Esophagus (tissue), 2 donors: Measurements from ENCODE around the gene NFKBIE. TPM values are rescaled to one million over a fixed set of nuclear protein-coding genes. Genes with fewer than 3 reads are reported as not detected.

ENCODE experiments used
- H3K27ac ChIP-seq, 2 donors: one replicate each; pipeline ENCODE4 v1.5.1; 2013; ENCODE audit warnings: low read depth in 2 of 2, mild to moderate bottlenecking in 2 of 2, inconsistent platforms in 1 of 2, low read length in 1 of 2, moderate library complexity in 1 of 2
- H3K27me3 ChIP-seq, 2 donors: one replicate each; pipeline ENCODE4 v1.6.1; 2013; ENCODE audit warnings: low read length in 2 of 2, control low read depth in 1 of 2, mild to moderate bottlenecking in 1 of 2; ENCODE audit not compliant: insufficient read depth in 2 of 2, control insufficient read depth in 1 of 2
- H3K36me3 ChIP-seq, 2 donors: one replicate each; pipeline ENCODE4 v1.6.1; 2013; ENCODE audit warnings: low read length in 1 of 2; ENCODE audit not compliant: control insufficient read depth in 2 of 2, insufficient read depth in 2 of 2
- H3K4me1 ChIP-seq, 2 donors: one replicate each; pipeline ENCODE4 v1.6.1; 2013; ENCODE audit warnings: low read length in 1 of 2; ENCODE audit not compliant: control insufficient read depth in 2 of 2, insufficient read depth in 2 of 2
- H3K4me3 ChIP-seq, 2 donors: one replicate each; pipeline ENCODE4 v1.5.1; 2013; ENCODE audit warnings: low read length in 2 of 2, mild to moderate bottlenecking in 2 of 2, low read depth in 1 of 2, moderate library complexity in 1 of 2
- H3K9me3 ChIP-seq, 2 donors: one replicate each; pipeline ENCODE4 v1.6.1; 2013; ENCODE audit warnings: mild to moderate bottlenecking in 2 of 2, low read depth in 1 of 2, low read length in 1 of 2, moderate library complexity in 1 of 2; ENCODE audit not compliant: control insufficient read depth in 2 of 2, insufficient read depth in 1 of 2
- WGBS, 2 donors: extraction: QIAGEN DNeasy Blood & Tissue Kit; methylation state at CpG; one replicate each; pipeline ENCODE4 v1.1.7; 2013; 5-methylcytosine and 5-hydroxymethylcytosine counted together
- polyA plus RNA-seq, 2 donors: library from polyadenylated mRNA; stranded (reverse); fragments of 200-250 nt; gene quantifications; one replicate each; pipeline ENCODE4 v1.2.3, GENCODE V29; 2013
- donor health status: healthy with polysubstance abuse.
- donor health status: Bipolar disorder and iron deficiency.

The NFKBIE gene
- polyA plus RNA-seq, 2 donors = 3.8 to 8.1 TPM

DNA sequence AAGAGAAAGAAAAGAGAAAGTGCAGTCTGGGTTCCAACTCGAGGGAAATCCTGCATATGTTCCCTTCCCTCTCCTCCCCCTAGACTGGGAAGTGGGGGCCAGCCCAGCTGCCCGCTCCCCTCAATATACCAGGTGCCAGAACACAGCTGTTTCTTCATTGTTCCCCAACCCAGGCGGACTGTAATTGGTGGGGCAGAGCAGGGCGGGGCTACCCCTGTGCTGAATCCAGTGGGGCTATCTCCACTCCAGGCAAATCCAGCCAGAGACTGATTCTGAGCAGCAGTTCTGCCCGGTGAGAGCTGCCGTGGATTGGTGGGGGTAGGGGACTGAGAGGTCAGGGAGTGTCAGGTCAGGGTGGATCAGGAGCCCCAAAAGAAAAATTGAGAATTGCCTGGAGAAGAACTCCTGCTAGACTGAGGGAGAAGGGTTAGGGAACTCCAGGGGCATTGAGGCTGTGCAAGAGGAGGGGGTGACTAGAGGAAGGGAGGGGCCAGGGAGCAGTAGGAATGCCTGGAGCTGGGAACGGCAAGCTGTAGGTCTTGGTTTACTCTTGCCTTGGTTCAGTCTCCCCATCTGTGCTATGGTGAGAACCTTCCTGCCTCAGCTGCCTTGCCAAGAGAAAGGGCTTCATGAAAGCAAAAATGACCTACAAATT is 48.5 kb downstream of the NFKBIE start, which contains the start of gene MYMX:
Gene MYMX, plus strand, starts transcription at position 250 of the 655 bp plus-strand sequence. CDS start 546 bp downstream, outside the sequence.
- 37 to 39% methylated on average over 7 of the region's 7 CpGs for WGBS, 2 donors
- H3K27me3 ChIP-seq = no peaks in the 10 kb centered on the region
- H3K27ac ChIP-seq = peak within 1 kb of the TSS in 1 of 2 donors; percentile 27
- H3K36me3 ChIP-seq = no peaks in the 10 kb centered on the region
- H3K4me3 ChIP-seq = no peak within 1 kb of the TSS
- peaks cover 0 to 15% of the 10 kb centered on the region in 2 donors for H3K4me1 ChIP-seq
- no peaks in the 10 kb centered on the region for H3K9me3 ChIP-seq

DNA sequence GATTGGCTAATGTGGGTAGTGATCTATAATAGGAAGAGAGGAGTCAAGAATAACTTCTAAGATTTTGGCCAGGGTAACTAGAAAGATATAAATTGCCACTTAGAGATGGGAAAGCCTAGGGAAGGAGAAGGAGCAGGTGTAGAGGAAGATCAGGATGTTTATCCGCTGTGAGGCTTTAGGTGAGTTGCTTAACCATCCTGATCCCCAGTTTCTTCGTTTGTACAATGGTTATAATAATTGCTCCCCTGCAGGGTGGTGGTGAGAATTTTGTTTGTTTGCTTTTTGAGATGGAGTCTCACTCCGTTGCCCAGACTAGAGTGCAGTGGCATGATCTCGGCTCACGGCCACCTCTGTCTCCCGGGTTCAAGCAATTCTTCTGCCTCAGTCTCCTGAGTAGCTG is 51.0 kb downstream of the NFKBIE start:
- H3K27me3 ChIP-seq = no peaks in the 10 kb centered on the region
- no peaks in the 10 kb centered on the region for H3K36me3 ChIP-seq
- H3K4me1 ChIP-seq = peaks cover 0 to 10% of the 10 kb centered on the region in 2 donors
- H3K9me3 ChIP-seq = no peaks in the 10 kb centered on the region
- no peak overlapping the region for H3K4me3 ChIP-seq
- WGBS, 2 donors = 94% methylated on average over 6 of the region's 6 CpGs
- no peak overlapping the region for H3K27ac ChIP-seq

DNA sequence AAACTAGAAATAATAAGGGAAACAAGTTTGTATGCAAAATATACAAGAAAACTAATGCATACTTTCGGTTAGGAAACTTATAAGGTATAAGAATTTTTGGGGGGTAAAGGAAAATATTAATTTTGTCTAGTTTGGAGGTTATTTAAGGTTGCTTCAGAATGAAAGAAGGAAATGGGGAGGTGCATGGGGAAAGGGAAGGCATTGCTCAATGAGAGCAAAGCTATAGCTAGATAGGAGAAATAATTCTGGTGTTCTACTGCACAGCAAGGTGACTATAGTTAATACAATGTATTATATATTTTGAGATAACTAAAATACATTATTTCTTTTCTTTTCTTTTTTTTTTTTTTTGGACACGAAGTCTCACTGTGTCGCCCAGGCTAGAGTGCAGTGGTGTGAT is 54.1 kb downstream of the NFKBIE start:
- WGBS, 2 donors = 86 to 93% methylated on average over 3 of the region's 3 CpGs
- no peaks in the 10 kb centered on the region for H3K36me3 ChIP-seq
- no peaks in the 10 kb centered on the region for H3K4me1 ChIP-seq
- no peak overlapping the region for H3K4me3 ChIP-seq
- no peak overlapping the region for H3K27ac ChIP-seq
- no peaks in the 10 kb centered on the region for H3K27me3 ChIP-seq
- no peaks in the 10 kb centered on the region for H3K9me3 ChIP-seq

Other genes starting within 250 kb of the NFKBIE start
- 10 to 100 TPM; 31.9 to 63.8 TPM for gene MRPL14, start 138.1 kb downstream of the NFKBIE start, polyA plus RNA-seq
- gene TMEM63B, start 138.0 kb downstream of the NFKBIE start, polyA plus RNA-seq = 10 to 100 TPM; 21.6 to 37.9 TPM
- under 1 TPM; 0.19 to 0.29 TPM for gene CAPN11, start 106.7 kb downstream of the NFKBIE start, polyA plus RNA-seq
- under 1 TPM in 1 of 2 donors, not detected in 1; 0.05 TPM for gene MYMX, start 48.6 kb downstream of the NFKBIE start, polyA plus RNA-seq
- 10 to 100 TPM; 11.6 to 18.5 TPM for gene SLC29A1, start 42.0 kb downstream of the NFKBIE start, polyA plus RNA-seq
- gene HSP90AB1, start 18.4 kb downstream of the NFKBIE start, polyA plus RNA-seq = 100 to 1,000 TPM; 129 to 403 TPM
- gene SLC35B2, start 8.0 kb downstream of the NFKBIE start, polyA plus RNA-seq = 10 to 100 TPM in 1 of 2 donors, 1 to 10 TPM in 1; 4.3 to 13.0 TPM
- under 1 TPM in 1 of 2 donors, not detected in 1; 0.06 TPM for gene TMEM151B, start 4.9 kb upstream of the NFKBIE start, polyA plus RNA-seq
- 1 to 10 TPM; 7.0 to 8.5 TPM for gene AARS2, start 47.8 kb upstream of the NFKBIE start, polyA plus RNA-seq
- not detected for gene SPATS1, start 77.1 kb upstream of the NFKBIE start, polyA plus RNA-seq
- 1 to 10 TPM; 4.6 to 7.8 TPM for gene CDC5L, start 122.2 kb upstream of the NFKBIE start, polyA plus RNA-seq